Epithelial cell of proximal tubule (primary cell): Measurements from ENCODE around the gene FAM217A. TPM values are rescaled to one million over a fixed set of nuclear protein-coding genes. Genes with fewer than 3 reads are reported as not detected.
"Not testable (repeated sequence)": the region's sequence is repeated elsewhere in the genome, so short reads cannot be mapped to it uniquely, and the experiment has no call there.

Experiments
- DNase-seq: peaks from one replicate; pipeline ENCODE4 v3.0.0-alpha.2; 2011; ENCODE audit warnings: low read depth
- H3K4me3 ChIP-seq: 2 replicates; pipeline ENCODE4 v1.5.1; 2011; ENCODE audit warnings: low read depth, mild to moderate bottlenecking, low read length
- total RNA-seq: library from RNA; depleted of rRNA; stranded (reverse); fragments of >200 nt; gene quantifications from 2 replicates; pipeline ENCODE4 v1.2.3, GENCODE V29; 2015
- TF ChIP-seq, protein P1 (sequence below): conservative IDR thresholded peaks from 2 replicates; pipeline ENCODE4 v1.5.1; 2012; ENCODE audit warnings: low read depth, mild to moderate bottlenecking, low read length

The FAM217A gene
- total RNA-seq, 1 donor from 2014 or later: not detected

DNA sequence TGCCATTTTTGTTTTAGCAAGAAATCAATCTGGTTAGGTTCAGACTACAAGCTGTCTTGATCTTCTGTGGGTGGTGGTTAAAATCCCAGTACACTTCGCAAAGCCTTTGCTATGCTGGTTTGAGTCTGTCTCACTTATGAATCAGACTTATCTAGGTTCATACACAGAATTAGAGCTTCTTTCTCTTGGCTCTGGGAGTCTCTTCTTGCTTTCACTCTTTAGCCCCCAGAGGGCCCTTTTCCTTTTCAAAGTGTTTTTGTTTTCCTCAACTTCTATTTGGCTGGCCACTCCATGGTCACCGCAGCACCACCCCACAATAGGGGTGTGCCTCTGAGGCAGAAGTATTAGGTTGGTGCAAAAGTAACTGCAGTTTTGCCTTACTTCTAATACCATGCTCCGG lies 35.2 kb upstream of the FAM217A start:
- TF ChIP-seq, protein P1, sequence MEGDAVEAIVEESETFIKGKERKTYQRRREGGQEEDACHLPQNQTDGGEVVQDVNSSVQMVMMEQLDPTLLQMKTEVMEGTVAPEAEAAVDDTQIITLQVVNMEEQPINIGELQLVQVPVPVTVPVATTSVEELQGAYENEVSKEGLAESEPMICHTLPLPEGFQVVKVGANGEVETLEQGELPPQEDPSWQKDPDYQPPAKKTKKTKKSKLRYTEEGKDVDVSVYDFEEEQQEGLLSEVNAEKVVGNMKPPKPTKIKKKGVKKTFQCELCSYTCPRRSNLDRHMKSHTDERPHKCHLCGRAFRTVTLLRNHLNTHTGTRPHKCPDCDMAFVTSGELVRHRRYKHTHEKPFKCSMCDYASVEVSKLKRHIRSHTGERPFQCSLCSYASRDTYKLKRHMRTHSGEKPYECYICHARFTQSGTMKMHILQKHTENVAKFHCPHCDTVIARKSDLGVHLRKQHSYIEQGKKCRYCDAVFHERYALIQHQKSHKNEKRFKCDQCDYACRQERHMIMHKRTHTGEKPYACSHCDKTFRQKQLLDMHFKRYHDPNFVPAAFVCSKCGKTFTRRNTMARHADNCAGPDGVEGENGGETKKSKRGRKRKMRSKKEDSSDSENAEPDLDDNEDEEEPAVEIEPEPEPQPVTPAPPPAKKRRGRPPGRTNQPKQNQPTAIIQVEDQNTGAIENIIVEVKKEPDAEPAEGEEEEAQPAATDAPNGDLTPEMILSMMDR: no peak
- no peak for DNase-seq
- H3K4me3 ChIP-seq: no peak overlapping the region

DNA sequence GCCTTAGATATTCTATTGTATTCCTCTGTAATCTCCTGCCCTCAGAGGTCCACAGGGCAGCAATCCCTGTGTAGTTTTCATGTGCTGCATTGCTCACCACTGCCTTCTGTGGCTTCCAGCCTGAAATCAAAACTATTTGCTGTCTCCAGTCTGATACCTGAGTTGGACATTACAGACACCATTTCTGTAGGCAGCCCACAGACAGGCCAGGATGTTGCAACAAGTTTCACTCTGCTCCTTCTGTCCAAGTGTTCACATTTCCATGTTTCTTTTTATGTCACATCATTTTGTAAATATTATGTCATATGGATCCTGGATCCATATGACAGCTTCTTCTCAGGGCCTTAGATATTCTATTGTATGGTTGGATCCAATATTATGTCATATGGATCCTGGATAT lies 34.7 kb upstream of the FAM217A start:
- DNase-seq: no peak
- TF ChIP-seq, protein P1: no peak
- no peak overlapping the region for H3K4me3 ChIP-seq

DNA sequence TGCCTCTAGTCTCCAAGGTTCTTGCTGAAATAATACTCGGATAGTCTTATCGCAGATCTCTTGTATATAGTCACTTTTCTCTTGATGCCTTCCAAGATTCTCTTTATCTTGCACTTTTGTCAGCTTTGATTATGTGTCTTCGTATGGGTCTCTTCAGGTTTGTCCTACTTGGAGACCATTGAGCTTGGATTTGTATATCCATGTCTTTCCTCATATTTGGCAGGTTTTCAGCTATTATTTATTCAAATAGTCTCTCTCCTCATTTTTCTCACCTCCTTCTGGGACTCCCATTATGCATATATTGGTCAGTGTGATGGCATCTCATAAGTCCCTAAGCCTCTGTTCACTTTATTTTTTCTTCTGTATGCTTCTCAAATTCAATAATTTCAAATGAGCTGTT lies 33.4 kb upstream of the FAM217A start:
- H3K4me3 ChIP-seq: no peak overlapping the region
- TF ChIP-seq, protein P1: no peak
- DNase-seq: no peak

DNA sequence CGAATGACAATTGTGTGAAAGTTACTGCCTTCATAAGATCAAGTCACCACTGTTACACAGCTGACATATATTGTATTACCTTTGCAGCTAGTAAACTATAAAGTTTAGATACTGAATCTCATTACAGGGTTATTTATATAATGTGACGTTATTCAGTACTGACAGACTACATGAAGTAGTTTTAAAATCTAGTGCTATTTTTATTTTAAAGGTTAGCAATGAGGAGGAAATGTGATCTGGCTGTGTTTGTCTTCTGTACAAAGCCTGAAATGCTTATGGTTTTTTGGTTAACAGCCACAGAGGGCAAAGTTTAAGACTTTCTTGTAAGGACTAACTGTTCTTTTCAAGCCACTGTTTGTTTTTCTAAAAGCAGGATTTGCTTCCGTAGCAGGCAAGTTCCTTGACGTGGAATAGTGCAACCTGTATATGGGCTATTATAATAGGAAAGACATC lies 30.5 kb upstream of the FAM217A start:
- H3K4me3 ChIP-seq, DNase-seq: not testable (repeated sequence)

- TF ChIP-seq, protein P1: no peak
- DNase-seq: no peak
- peak overlapping the region; percentile 30 for H3K4me3 ChIP-seq
Measured at GRCh38 chr6:4108561-4109093, 29.7 kb upstream of the FAM217A start.

GRCh38 chr6:4107873-4108272 lies 28.9 kb upstream of the FAM217A start:
- DNase-seq: no peak
- peak overlapping the region; percentile 30 for H3K4me3 ChIP-seq
- TF ChIP-seq, protein P1: no peak

DNA sequence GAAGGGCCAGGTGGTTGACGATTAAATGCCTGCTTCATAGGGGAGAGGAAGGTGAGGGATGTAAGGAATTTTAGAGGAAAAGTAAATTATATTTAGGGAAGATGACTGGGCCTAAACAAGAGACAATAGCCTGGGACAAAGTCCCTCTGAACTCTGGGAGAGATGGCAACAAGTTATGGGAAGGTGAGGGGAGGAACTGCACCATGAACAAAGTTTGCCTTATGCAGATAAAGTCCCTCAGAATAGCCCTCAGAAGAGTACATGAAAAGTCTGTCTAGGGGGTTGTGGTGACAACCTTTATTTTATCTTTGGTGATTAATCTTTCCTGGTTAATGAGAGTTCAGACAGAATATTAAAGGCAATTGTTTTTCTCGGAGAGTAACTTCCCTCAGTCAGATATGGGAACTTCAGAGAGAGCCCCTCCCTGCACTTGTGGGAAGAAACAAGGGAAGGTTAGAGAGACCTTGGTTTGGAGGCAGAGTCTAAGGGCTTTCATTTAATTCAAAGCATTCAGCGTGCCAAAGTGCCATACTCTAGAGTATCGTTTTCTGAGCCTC lies 27.1 kb upstream of the FAM217A start:
- no peak for DNase-seq
- no peak overlapping the region for H3K4me3 ChIP-seq

More for the DNA sequence above, 27.1 kb upstream of the FAM217A start:
- TF ChIP-seq, protein P1: no peak
